Parathyroid adenoma (tissue), 2 donors: Measurements from ENCODE around the gene GALNT9.

Experiments used
- H2AFZ ChIP-seq: fragments of 300-600 bp; sonication (generic); one replicate; pipeline ENCODE4 v1.7.0; 2017; ENCODE audit warnings: antibody characterized with exemption, mild to moderate bottlenecking
- H3K27ac ChIP-seq: fragments of 300-600 bp; sonication (generic); one replicate; pipeline ENCODE4 v1.7.0; 2017
- H3K27me3 ChIP-seq: fragments of 300-600 bp; sonication (generic); one replicate; pipeline ENCODE4 v1.7.0; 2017; ENCODE audit warnings: low read length; ENCODE audit not compliant: control insufficient read depth, insufficient read depth
- H3K36me3 ChIP-seq: fragments of 300-600 bp; sonication (generic); one replicate; pipeline ENCODE4 v1.7.0; 2017; ENCODE audit warnings: low read length; ENCODE audit not compliant: control insufficient read depth, insufficient read depth
- H3K4me1 ChIP-seq: fragments of 300-600 bp; sonication (generic); one replicate; pipeline ENCODE4 v1.7.0; 2017; ENCODE audit warnings: control low read depth
- H3K4me2 ChIP-seq: fragments of 300-600 bp; sonication (generic); one replicate; pipeline ENCODE4 v1.7.0; 2017; ENCODE audit warnings: low read length
- H3K4me3 ChIP-seq: fragments of 300-600 bp; sonication (generic); one replicate; pipeline ENCODE4 v1.7.0; 2017; ENCODE audit warnings: low read depth, low read length
- H3K79me2 ChIP-seq: fragments of 300-600 bp; sonication (generic); one replicate; pipeline ENCODE4 v1.7.0; 2017; ENCODE audit warnings: control low read depth
- H3K9ac ChIP-seq: fragments of 300-600 bp; sonication (generic); one replicate; pipeline ENCODE4 v1.7.0; 2017; ENCODE audit warnings: mild to moderate bottlenecking
- H3K9me3 ChIP-seq: fragments of 300-600 bp; sonication (generic); one replicate; pipeline ENCODE4 v1.7.0; 2017; ENCODE audit warnings: low read length; ENCODE audit not compliant: control insufficient read depth
- TF ChIP-seq, protein P1 (sequence below): fragments of 300-600 bp; sonication (generic); IDR thresholded peaks from one replicate; pipeline ENCODE4 v1.7.0; 2017; ENCODE audit warnings: antibody characterized with exemption, mild to moderate bottlenecking
- donor health status: primary hyperparathyroidism.

The GALNT9 gene

DNA sequence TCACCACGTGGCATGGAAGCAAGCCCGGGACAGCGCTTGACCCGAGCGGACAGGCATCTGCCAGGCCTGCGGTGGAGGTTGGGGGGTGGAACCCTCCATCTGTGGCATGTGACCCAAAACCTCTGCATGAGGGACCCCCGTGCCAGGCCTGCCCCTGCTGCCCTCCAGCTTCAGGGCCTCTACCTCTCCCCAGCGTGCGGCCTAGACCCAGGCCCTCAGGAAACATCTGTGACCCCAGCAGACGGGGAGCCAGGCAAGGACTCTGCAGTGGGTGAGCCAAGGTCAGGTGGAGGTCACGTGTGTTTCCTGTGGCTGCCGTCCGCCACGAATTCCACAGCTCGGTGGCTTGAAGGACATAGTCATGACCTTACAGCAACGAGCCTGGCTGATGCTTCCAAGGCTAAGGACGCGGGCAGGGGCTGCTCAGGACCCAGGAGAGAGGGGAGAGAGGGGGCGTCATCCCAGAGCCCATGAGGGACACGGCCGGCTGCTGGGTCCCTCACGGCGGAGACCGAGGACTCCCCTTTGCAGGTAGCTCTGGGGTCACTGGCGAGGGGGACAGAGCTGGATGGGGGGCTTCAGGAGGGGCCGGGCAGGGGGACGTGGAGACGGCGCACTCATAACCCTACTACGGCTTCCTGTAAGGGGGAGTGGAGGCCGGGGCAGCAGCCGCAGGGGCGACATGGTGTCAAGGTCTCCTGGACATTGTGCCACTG is 91.5 kb downstream of the GALNT9 start:
- H2AFZ ChIP-seq, result no peak overlapping the region
- no peaks in the 10 kb centered on the region for H3K79me2 ChIP-seq
- no peak overlapping the region for H3K4me2 ChIP-seq
- TF ChIP-seq, protein P1, sequence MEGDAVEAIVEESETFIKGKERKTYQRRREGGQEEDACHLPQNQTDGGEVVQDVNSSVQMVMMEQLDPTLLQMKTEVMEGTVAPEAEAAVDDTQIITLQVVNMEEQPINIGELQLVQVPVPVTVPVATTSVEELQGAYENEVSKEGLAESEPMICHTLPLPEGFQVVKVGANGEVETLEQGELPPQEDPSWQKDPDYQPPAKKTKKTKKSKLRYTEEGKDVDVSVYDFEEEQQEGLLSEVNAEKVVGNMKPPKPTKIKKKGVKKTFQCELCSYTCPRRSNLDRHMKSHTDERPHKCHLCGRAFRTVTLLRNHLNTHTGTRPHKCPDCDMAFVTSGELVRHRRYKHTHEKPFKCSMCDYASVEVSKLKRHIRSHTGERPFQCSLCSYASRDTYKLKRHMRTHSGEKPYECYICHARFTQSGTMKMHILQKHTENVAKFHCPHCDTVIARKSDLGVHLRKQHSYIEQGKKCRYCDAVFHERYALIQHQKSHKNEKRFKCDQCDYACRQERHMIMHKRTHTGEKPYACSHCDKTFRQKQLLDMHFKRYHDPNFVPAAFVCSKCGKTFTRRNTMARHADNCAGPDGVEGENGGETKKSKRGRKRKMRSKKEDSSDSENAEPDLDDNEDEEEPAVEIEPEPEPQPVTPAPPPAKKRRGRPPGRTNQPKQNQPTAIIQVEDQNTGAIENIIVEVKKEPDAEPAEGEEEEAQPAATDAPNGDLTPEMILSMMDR, result no peak
- H3K27me3 ChIP-seq, result no peaks in the 10 kb centered on the region
- H3K4me3 ChIP-seq, result no peak overlapping the region
- H3K27ac ChIP-seq, result no peak overlapping the region
- H3K9ac ChIP-seq, result no peak overlapping the region
- no peaks in the 10 kb centered on the region for H3K4me1 ChIP-seq
- H3K9me3 ChIP-seq, result no peaks in the 10 kb centered on the region
- no peaks in the 10 kb centered on the region for H3K36me3 ChIP-seq

DNA sequence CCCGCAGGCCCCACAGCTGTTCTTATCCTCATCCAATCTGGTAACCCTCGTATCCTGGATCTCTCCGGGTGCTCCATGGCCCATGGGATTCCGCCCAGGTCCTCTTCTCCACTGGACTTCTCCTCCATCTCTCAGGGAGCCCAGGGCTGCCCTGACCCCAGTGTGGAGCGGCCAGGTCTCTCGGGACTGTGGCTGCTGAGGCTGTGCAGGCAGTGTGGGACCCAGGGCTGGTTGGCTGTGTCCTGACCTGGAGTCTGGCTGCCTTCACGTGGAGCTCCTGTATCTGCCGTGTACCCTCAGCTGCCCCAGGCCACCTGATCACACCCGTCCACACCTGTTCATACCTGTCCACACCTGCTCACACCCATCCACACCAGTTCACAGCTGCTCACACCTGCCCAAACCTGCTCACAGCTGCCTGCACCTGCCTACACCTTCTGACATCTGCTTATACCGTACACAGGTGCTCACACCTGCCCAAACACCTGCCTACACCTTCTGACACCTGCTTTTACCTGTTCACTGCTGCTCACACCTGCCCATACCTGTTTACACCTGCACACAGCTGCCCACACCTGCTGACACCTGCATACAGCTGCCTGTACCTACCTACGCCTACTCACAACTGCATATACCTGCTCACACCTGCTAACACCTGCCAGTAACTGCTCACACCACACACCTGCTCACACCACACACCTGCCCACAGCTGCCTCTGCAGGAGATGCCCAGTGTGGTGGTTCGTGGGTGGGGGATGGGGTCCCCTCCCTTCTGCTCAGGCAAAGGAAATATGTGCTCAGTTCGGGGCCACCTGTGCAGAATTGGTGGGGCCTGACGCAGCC is 92.2 kb downstream of the GALNT9 start:
- Histone ChIP-seq H3K4me1 (no peaks in the 10 kb centered on the region), H2AFZ (no peak overlapping the region), H3K27ac (no peak overlapping the region), H3K79me2 (no peaks in the 10 kb centered on the region), H3K4me3 (no peak overlapping the region), H3K4me2 (no peak overlapping the region), H3K9ac (no peak overlapping the region), H3K9me3 (no peaks in the 10 kb centered on the region), H3K27me3 (no peaks in the 10 kb centered on the region), H3K36me3 (no peaks in the 10 kb centered on the region)
- TF ChIP-seq, protein P1, result no peak

DNA sequence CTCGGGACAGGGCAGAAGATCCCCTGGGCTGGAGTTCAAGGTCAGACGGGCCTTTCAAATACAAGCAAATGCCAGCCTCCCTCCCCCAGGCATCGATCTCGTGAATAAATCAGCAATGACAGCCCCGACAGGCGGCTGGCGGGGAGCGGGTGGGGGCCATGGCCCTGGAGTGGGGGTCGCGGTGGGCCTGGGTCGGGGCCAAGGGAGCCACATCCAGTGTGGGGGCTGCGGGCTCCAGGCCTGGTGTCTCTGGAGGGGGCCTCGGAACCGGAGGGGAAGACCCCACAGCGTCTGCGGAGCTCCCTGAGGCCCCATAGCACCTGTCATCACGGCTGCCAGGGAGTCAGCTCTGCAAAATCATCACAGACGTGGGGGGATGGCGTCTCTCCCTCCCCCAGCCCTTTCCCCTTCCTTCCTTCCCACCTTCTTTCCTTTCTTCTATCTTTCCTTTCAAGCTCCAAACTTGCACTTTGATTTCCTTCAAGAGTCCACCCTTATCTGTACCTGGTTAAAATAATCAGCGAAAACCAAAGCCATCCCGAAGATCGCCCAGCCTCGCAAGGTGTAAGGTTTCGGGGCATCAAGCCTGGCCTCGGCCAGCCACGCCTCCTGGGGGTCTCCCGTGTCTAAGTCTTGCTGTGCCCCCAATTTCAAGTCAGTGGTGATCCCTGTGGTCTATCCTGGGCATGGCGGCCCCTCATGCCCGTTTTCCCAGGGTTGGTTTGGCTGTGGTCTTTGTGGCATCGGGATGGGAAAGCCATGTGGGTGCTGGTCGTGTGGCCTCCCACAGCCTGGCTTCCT is 93.1 kb downstream of the GALNT9 start:
- TF ChIP-seq, protein P1, result no peak
- no peaks in the 10 kb centered on the region for H3K27me3 ChIP-seq

DNA sequence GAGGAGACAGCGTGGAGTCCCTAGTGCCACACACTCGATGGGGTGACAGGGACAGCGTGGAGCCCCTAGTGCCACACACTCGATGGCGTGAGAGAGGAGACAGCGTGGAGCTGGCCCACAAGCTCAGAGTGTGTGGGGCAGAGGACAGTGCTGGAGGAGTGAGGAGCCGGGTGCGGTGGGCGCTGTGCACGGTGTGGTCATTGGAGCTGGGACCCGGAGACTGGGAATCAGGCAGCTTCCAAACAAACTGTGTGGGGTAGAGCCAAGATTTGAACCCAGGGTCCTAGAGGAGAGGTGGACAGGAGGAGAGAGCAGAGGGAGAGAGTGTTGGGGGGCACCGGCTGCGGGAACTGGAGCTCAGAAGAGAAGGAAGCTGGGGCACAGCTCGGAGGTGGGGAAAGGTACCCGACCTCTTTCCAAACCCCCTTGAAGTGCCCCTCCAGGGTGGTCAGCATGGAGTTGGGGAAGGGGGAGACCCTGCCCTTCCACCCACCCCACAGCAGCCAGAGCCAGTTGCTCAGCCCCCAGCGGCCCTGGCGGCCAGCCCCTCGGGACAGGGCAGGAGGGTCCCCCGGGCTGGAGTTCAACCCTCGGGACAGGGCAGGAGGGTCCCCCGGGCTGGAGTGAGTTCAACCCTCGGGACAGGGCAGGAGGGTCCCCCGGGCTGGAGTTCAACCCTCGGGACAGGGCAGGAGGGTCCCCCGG is 94.1 kb downstream of the GALNT9 start:
- no peaks in the 10 kb centered on the region for H3K79me2 ChIP-seq
- no peak overlapping the region for H3K4me2 ChIP-seq
- no peaks in the 10 kb centered on the region for H3K9me3 ChIP-seq
- H3K27me3 ChIP-seq, result no peaks in the 10 kb centered on the region
- no peaks in the 10 kb centered on the region for H3K36me3 ChIP-seq
- H3K9ac ChIP-seq, result no peak overlapping the region
- no peaks in the 10 kb centered on the region for H3K4me1 ChIP-seq
- no peak overlapping the region for H3K27ac ChIP-seq
- no peak overlapping the region for H2AFZ ChIP-seq
- TF ChIP-seq, protein P1, result no peak
- no peak overlapping the region for H3K4me3 ChIP-seq

More for the DNA sequence above, 93.1 kb downstream of the GALNT9 start:
- Histone ChIP-seq H3K9ac (no peak overlapping the region), H3K4me2 (no peak overlapping the region), H3K9me3 (no peaks in the 10 kb centered on the region), H3K4me3 (no peak overlapping the region), H3K27ac (no peak overlapping the region), H3K4me1 (no peaks in the 10 kb centered on the region), H3K36me3 (no peaks in the 10 kb centered on the region), H2AFZ (no peak overlapping the region), H3K79me2 (no peaks in the 10 kb centered on the region)
